ENCODE results near the gene CSRP1. TPM values are rescaled to one million over a fixed set of nuclear protein-coding genes. Genes with fewer than 3 reads are reported as not detected.

The CSRP1 gene
- polyA plus RNA-seq, 2 of the 4 experiments (the other 2 are of a cell fraction): 277 to 655 TPM

DNA sequence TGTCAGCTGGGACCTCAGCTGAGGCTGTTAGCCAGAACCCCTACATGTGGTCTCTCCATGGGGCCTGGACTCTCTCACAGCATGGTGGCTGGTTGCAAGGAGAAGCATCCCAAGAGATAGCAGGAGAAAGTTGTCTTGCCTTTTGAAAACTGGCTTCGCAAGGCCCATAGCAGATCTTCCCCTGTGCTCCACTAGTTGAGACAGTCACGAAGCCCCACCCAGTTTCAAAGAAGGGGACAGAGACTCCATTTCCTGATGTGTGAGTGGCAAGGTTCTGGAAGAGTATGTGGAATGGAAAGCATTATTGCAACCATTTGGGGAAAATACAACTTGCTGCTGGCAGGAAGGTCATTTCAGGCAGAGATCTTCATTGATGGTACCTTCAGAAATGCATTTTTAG, 7.5 kb upstream of the CSRP1 start (continued):
- no peak for TF ChIP-seq REST (IDR thresholded peaks at IDR 0.05)
- TF ChIP-seq BHLHE40 (IDR thresholded peaks at IDR 0.05; ENCODE audit: low read depth, low read length): no peak

- WGBS (ENCODE audit: missing lambda C conversion rate): 91% methylated on average over 6 of the region's 6 CpGs
- H3K27ac ChIP-seq: peak overlapping the region in 1 of 2 experiments; percentile 60; a peak in 2 of 6 replicates
- H3K9me3 ChIP-seq: no peaks in the 10 kb centered on the region
- DNase-seq (ENCODE audit: low read depth in 1 of 2, low spot score in 1 of 2) (no peak), FAIRE-seq (no peak), ATAC-seq (no peak)
- ChIA-PET CTCF (interaction anchor here (0.5 to 49.4 kb wide), 36 partner anchors 13 to 1560 kb away, joined by 3 to 1452 read pairs (median 4); partner anchors contain the start of genes CSRP1 and PHLDA3), POLR2A (interaction anchor here (1.0 to 2.6 kb wide), 5 partner anchors 10 to 45 kb away, joined by 3 to 32 read pairs (median 10); partner anchors contain the start of gene PHLDA3)
- TF ChIP-seq TFCP2L1 (CRISPR knock-in tag; IDR thresholded peaks at IDR 0.05) (no peak), GATA3 (IDR thresholded peaks at IDR 0.05; ENCODE audit: borderline replicate concordance) (no peak), RNF2 (IDR thresholded peaks at IDR 0.05; ENCODE audit: borderline replicate concordance, low read depth) (no peak), POLR2AphosphoS2 (conservative IDR thresholded peaks at IDR 0.05; ENCODE audit: low read length) (no peak), PHF8 (IDR thresholded peaks at IDR 0.05; ENCODE audit: borderline replicate concordance, low read depth) (no peak), MAX (IDR thresholded peaks at IDR 0.05) (no peak), RCOR1 (IDR thresholded peaks at IDR 0.05; ENCODE audit: low read depth, low read length) (no peak), EP300 (IDR thresholded peaks at IDR 0.05) (no peak), FOSL2 (IDR thresholded peaks at IDR 0.05) (no peak), FOSL2 (CRISPR knock-in tag; IDR thresholded peaks at IDR 0.05) (no peak), KDM1A (IDR thresholded peaks at IDR 0.05; ENCODE audit: low read depth) (no peak)
- no peak overlapping the region for H3K4me2 ChIP-seq
- no peak overlapping the region for H3K4me3 ChIP-seq
- peaks cover 28% of the 10 kb centered on the region for H3K4me1 ChIP-seq
Measured at GRCh38 chr1:201513498-201514243, 6.7 kb upstream of the CSRP1 start.

DNA sequence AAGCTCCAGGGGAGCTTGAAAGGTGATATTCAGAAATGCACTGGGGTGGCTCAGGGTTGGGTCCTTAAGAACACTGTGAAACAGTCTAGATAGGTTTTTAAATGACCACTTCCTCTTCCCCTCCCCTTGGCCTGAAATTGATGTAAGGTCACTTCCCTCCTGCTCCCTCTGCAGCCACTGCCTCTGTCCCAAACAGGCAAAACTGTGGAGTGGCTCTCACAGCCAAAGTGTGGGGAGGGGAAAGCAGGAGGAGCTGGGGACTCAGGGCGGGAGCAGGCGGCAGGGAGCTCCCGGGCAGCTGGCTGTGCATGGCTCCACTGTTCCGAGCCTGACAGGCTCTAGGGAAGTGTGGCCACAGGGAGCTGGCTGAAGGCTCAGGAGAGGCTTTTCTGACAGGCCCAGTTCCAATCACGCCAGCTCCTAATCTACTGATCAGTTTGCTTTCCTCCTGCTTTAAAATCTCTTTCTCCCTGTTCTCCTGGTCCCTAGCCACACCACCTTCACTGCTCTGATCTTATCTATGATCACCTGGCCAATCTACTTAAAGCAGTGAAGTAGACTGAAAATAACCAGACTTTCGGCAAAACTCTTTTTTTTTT, 5.1 kb upstream of the CSRP1 start:
- H3K4me1 ChIP-seq: peaks cover 38% of the 10 kb centered on the region
- DNase-seq (ENCODE audit: low read depth in 1 of 2, low spot score in 1 of 2) (no peak), ATAC-seq (peak; percentile 30 to 45; a peak in 3 of 6 replicates), FAIRE-seq (no peak)
- ChIA-PET CTCF (interaction anchor here (0.6 to 49.4 kb wide), 32 partner anchors 14 to 384 kb away, joined by 3 to 1452 read pairs (median 5); partner anchors contain the start of genes CSRP1 and PHLDA3), POLR2A (interaction anchor here (1.7 to 2.6 kb wide), 3 partner anchors 8 to 43 kb away, joined by 10 to 32 read pairs (median 11); partner anchors contain the start of gene PHLDA3)
- 75% methylated on average over 6 of the region's 6 CpGs for WGBS (ENCODE audit: missing lambda C conversion rate)
- H3K4me2 ChIP-seq: peak overlapping the region; percentile 29
- H3K9me3 ChIP-seq: no peaks in the 10 kb centered on the region
- peak overlapping the region; percentile 48 to 69; a peak in 5 of 6 replicates for H3K27ac ChIP-seq
- no peak overlapping the region for H3K4me3 ChIP-seq
- no peak for TF ChIP-seq POLR2A (IDR thresholded peaks at IDR 0.05; ENCODE audit: low read length)
- no peak for TF ChIP-seq BCL3 (IDR thresholded peaks at IDR 0.05)
- no peak for TF ChIP-seq HMGXB4 (CRISPR knock-in tag; IDR thresholded peaks at IDR 0.05; ENCODE audit: borderline replicate concordance)
- TF ChIP-seq HDAC2 (IDR thresholded peaks at IDR 0.05): no peak
- TF ChIP-seq, protein P1, sequence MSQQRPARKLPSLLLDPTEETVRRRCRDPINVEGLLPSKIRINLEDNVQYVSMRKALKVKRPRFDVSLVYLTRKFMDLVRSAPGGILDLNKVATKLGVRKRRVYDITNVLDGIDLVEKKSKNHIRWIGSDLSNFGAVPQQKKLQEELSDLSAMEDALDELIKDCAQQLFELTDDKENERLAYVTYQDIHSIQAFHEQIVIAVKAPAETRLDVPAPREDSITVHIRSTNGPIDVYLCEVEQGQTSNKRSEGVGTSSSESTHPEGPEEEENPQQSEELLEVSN (IDR thresholded peaks at IDR 0.05; ENCODE audit: borderline replicate concordance, low read depth): no peak
- TF ChIP-seq HOXA7 (CRISPR knock-in tag; IDR thresholded peaks at IDR 0.05): no peak
- TF ChIP-seq MAZ (IDR thresholded peaks at IDR 0.05; ENCODE audit: borderline replicate concordance, low read depth, low read length): no peak
- TF ChIP-seq ELK1 (IDR thresholded peaks at IDR 0.05; ENCODE audit: low read depth, low read length): no peak
- TF ChIP-seq FOXS1 (CRISPR knock-in tag; IDR thresholded peaks at IDR 0.05): no peak
- TF ChIP-seq KDM5A (IDR thresholded peaks at IDR 0.05): no peak
